Neutrophil (primary cell): ENCODE measurements around the gene S1PR3.

Source experiments
- H3K27ac ChIP-seq: fragments of 200-600 bp; sonication (generic); 2 replicates; pipeline ENCODE4 v1.5.1; 2016; ENCODE audit warnings: mild to moderate bottlenecking, moderate library complexity
- H3K27me3 ChIP-seq: fragments of 200-600 bp; sonication (generic); 2 replicates; pipeline ENCODE4 v1.6.0; 2016; ENCODE audit warnings: mild to moderate bottlenecking
- H3K36me3 ChIP-seq: fragments of 200-600 bp; sonication (generic); 2 replicates; pipeline ENCODE4 v1.5.1; 2017
- H3K4me1 ChIP-seq, 2 experiments: fragments of 200-600 bp in 1 of 2; sonication (generic) in 1 of 2; 1 replicate in 1 of 2; 2 replicates in 1 of 2; pipeline versions ENCODE4 v1.5.1 to v1.6.1; 2013 to 2016; ENCODE audit warnings: low read depth in 1 of 2, low read length in 1 of 2, mild to moderate bottlenecking in 1 of 2, moderate library complexity in 1 of 2; ENCODE audit not compliant: control insufficient read depth in 1 of 2, insufficient read depth in 1 of 2
- H3K4me3 ChIP-seq, 2 experiments: fragments of 200-600 bp in 1 of 2; sonication (generic) in 1 of 2; 1 replicate in 1 of 2; 2 replicates in 1 of 2; pipeline ENCODE4 v1.5.1; 2013 to 2016; ENCODE audit warnings: low read depth in 1 of 2, low read length in 1 of 2, mild to moderate bottlenecking in 1 of 2, moderate library complexity in 1 of 2
- H3K9me3 ChIP-seq: fragments of 200-600 bp; sonication (generic); 2 replicates; pipeline ENCODE4 v1.5.1; 2016
- CTCF ChIP-seq: fragments of 200-600 bp; sonication (generic); IDR thresholded peaks from 2 replicates; pipeline ENCODE4 v1.5.1; 2016; ENCODE audit warnings: antibody characterized with exemption

S1PR3 gene

GRCh38 chr9:88960632-88961031 lies 30.6 kb upstream of the S1PR3 start:
- Histone ChIP-seq H3K9me3 (no peaks in the 10 kb centered on the region), H3K36me3 (no peaks in the 10 kb centered on the region), H3K27ac (no peak overlapping the region), H3K27me3 (peaks cover 37% of the 10 kb centered on the region), H3K4me3 (no peak overlapping the region), H3K4me1 (no peaks in the 10 kb centered on the region)
- TF ChIP-seq CTCF = no peak

GRCh38 chr9:88965473-88965872 lies 25.8 kb upstream of the S1PR3 start:
- no peaks in the 10 kb centered on the region for H3K4me1 ChIP-seq
- H3K4me3 ChIP-seq = no peak overlapping the region
- no peaks in the 10 kb centered on the region for H3K36me3 ChIP-seq
- TF ChIP-seq CTCF = no peak
- no peak overlapping the region for H3K27ac ChIP-seq
- H3K9me3 ChIP-seq = no peaks in the 10 kb centered on the region
- H3K27me3 ChIP-seq = peaks cover 13% of the 10 kb centered on the region

- Histone ChIP-seq H3K36me3 (no peaks in the 10 kb centered on the region), H3K27me3 (no peaks in the 10 kb centered on the region), H3K4me3 (no peak overlapping the region), H3K9me3 (no peaks in the 10 kb centered on the region), H3K4me1 (no peaks in the 10 kb centered on the region), H3K27ac (no peak overlapping the region)
- no peak for TF ChIP-seq CTCF
Observed at GRCh38 chr9:88966894-88967676, 24.2 kb upstream of the S1PR3 start.

- H3K27ac ChIP-seq = no peak overlapping the region
- no peaks in the 10 kb centered on the region for H3K27me3 ChIP-seq
- H3K9me3 ChIP-seq = no peaks in the 10 kb centered on the region
- TF ChIP-seq CTCF = no peak
- H3K36me3 ChIP-seq = no peaks in the 10 kb centered on the region
- H3K4me3 ChIP-seq = no peak overlapping the region
- H3K4me1 ChIP-seq = no peaks in the 10 kb centered on the region
Observed at GRCh38 chr9:88968799-88969198, 22.5 kb upstream of the S1PR3 start.

GRCh38 chr9:88969646-88970373 lies 21.5 kb upstream of the S1PR3 start:
- Histone ChIP-seq H3K27me3 (no peaks in the 10 kb centered on the region), H3K4me3 (no peak overlapping the region), H3K9me3 (no peaks in the 10 kb centered on the region), H3K27ac (no peak overlapping the region), H3K4me1 (no peaks in the 10 kb centered on the region), H3K36me3 (no peaks in the 10 kb centered on the region)
- no peak for TF ChIP-seq CTCF
